Bronchial epithelial cell (primary cell): ENCODE measurements around the gene EML4. TPM values are rescaled to one million over a fixed set of nuclear protein-coding genes. Genes with fewer than 3 reads are reported as not detected.

Experiments used
- DNase-seq: peaks from one replicate; pipeline ENCODE4 v3.0.0-alpha.2; 2010; ENCODE audit warnings: low read depth
- FAIRE-seq: peaks from 2 replicates; lab custom pipeline; 2011; peaks lifted over from hg19 to GRCh38; lab: Jason Lieb, UNC
- H3K27me3 ChIP-seq: 2 replicates; pipeline ENCODE4 v1.5.1; 2011; ENCODE audit warnings: low read length; ENCODE audit not compliant: control insufficient read depth, insufficient read depth
- H3K36me3 ChIP-seq: 2 replicates; pipeline ENCODE4 v1.5.1; 2011; ENCODE audit warnings: low read length; ENCODE audit not compliant: control insufficient read depth, insufficient read depth
- H3K4me3 ChIP-seq: 2 replicates; pipeline ENCODE4 v1.5.1; 2011; ENCODE audit warnings: mild to moderate bottlenecking, low read depth, low read length, control low read depth
- CTCF ChIP-seq: IDR thresholded peaks from 2 replicates; pipeline ENCODE4 v1.5.1; 2011; ENCODE audit warnings: mild to moderate bottlenecking, moderate library complexity, low read length, control low read depth, inconsistent platforms; ENCODE audit not compliant: insufficient read depth, severe bottlenecking
- total RNA-seq: library from RNA; depleted of rRNA; stranded (reverse); fragments of >200 nt; gene quantifications from 2 replicates; pipeline ENCODE4 v1.2.1, GENCODE V29; 2014

Gene EML4
- total RNA-seq, 1 donor from 2014 or later: 26.3 TPM

- FAIRE-seq: no peak
Measured at GRCh38 chr2:42233976-42234441, 64.9 kb downstream of the EML4 start.

GRCh38 chr2:42236911-42237310, 67.8 kb downstream of the EML4 start:
- no peak for FAIRE-seq
- no peak for DNase-seq
- no peak for TF ChIP-seq CTCF
- no peak overlapping the region for H3K4me3 ChIP-seq
- H3K36me3 ChIP-seq: no peaks in the 10 kb centered on the region
- no peaks in the 10 kb centered on the region for H3K27me3 ChIP-seq

More at GRCh38 chr2:42233976-42234441, 64.9 kb downstream of the EML4 start:
- no peak for DNase-seq
- H3K36me3 ChIP-seq: no peaks in the 10 kb centered on the region
- no peaks in the 10 kb centered on the region for H3K27me3 ChIP-seq
- TF ChIP-seq CTCF: no peak
- no peak overlapping the region for H3K4me3 ChIP-seq

- no peaks in the 10 kb centered on the region for H3K36me3 ChIP-seq
- no peaks in the 10 kb centered on the region for H3K27me3 ChIP-seq
- FAIRE-seq: no peak
- DNase-seq: peak; percentile 56
- peak; percentile 56 for TF ChIP-seq CTCF
- H3K4me3 ChIP-seq: no peak overlapping the region
Measured at GRCh38 chr2:42238644-42239288, 69.6 kb downstream of the EML4 start.

GRCh38 chr2:42239289-42239661, 70.1 kb downstream of the EML4 start:
- Histone ChIP-seq H3K36me3 (no peaks in the 10 kb centered on the region), H3K27me3 (no peaks in the 10 kb centered on the region), H3K4me3 (no peak overlapping the region)
- no peak for TF ChIP-seq CTCF
- no peak for DNase-seq
- no peak for FAIRE-seq

GRCh38 chr2:42239811-42240210, 70.7 kb downstream of the EML4 start:
- TF ChIP-seq CTCF: no peak
- FAIRE-seq (no peak), DNase-seq (no peak)
- Histone ChIP-seq H3K27me3 (no peaks in the 10 kb centered on the region), H3K4me3 (no peak overlapping the region), H3K36me3 (no peaks in the 10 kb centered on the region)

DNA sequence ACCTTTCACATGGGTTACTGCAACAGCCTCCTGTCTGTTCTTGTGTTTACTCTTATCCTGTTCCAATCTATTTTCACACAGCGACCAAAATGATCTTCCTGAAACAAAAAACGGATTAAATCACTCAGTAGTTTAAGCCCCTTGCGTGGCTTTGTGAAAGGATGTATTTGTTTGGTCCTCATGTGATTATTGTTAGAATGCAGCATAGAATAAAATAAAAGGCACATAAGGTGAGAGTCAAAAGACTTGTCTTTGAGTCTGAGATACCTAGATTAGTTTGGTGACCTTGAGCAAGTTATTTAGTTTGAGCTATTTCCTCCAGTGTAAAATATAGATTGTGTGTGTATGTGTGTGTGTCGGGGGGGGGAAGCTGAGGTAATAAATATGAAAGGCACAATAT, 72.4 kb downstream of the EML4 start:
- TF ChIP-seq CTCF: no peak
- Histone ChIP-seq H3K27me3 (no peaks in the 10 kb centered on the region), H3K4me3 (no peak overlapping the region), H3K36me3 (no peaks in the 10 kb centered on the region)
- DNase-seq (no peak), FAIRE-seq (no peak)
